Fibroblast of gingiva (primary cell): ENCODE measurements around the gene ZBP1.

Experiments used
- DNase-seq: peaks from one replicate; pipeline ENCODE4 v3.0.0-alpha.2; 2011; ENCODE audit warnings: low read depth

ZBP1 gene

DNA sequence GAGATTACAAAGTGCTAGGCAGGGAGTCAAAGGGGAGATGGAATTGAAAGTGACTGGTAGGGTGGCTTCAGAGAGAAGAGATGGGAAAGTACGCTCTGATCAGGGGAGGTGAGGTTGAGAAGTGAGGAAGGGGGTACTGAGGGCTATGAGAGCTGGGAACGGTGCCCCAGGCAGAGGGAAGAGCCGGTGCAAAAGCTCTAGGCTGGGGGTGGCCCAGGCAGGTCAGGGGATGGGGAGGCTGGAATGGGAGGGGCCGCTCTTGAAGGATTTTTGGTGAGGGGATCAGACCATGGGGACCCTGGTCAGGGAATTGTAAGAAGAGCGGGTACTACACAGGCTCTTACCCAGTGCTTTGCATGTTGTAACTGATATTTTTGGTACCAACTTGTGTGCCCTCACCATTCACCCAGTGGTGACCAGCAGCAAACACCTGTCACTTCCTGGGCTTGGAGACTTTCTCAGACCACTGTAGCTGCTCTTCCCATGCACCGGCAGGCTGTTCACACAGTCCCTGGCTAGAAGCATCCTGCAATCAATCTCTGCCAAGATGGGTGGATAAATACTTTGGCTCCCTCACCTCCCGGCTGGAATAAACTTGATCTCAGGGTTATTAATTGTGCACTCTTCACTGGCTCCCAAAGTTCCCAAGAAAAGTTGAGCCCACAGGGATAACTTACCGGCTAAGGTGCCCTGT lies 35.3 kb downstream of the ZBP1 start:
- no peak for DNase-seq

- DNase-seq, result no peak
These were observed 36.7 kb downstream of the ZBP1 start for GRCh38 chr20:57583289-57584257.

GRCh38 chr20:57582432-57583288 lies 37.6 kb downstream of the ZBP1 start:
- peak; percentile 46 for DNase-seq

GRCh38 chr20:57582029-57582378 lies 38.2 kb downstream of the ZBP1 start:
- no peak for DNase-seq

DNA sequence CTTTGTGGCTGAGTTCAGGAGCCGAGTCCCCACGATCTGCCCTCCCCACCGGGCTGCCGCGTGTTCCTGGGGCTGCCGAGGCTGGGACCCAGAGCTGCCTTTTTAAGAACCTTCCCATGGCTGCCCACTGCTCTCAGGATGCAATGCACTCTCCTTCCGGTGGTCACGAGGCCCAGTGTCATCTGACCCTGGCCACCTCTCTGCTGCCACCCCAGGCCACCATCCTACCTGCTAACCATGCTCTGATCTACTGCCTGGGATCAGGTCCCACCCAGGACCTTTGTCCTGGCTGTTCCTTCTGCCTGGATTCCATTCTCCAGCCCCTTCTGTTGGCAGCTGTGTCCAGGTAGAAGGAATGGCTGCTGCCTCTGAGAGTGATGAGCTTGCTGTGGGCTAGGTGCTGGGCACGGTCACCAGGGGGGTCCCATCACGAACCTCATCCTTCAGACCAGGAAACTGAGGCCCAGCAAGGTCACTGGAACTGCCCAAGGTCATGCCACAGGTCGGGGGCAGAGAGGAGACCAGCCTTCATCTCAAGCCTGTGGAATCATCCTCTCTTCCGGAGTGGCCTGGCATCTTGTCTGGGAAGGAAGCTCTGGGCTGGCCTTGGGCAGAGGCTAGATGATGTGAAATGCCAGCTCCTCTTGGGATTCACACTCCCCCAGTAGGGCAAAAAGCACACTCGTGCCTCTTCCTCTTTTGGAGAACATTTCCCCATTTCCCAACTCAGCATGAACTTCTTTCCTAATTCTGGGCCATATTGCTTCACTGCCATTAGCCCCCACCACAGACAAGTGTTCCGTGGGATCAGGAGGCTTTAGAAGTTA lies 38.8 kb downstream of the ZBP1 start:
- DNase-seq, result peak; percentile 24

GRCh38 chr20:57580478-57581201 lies 39.6 kb downstream of the ZBP1 start:
- DNase-seq, result no peak

DNA sequence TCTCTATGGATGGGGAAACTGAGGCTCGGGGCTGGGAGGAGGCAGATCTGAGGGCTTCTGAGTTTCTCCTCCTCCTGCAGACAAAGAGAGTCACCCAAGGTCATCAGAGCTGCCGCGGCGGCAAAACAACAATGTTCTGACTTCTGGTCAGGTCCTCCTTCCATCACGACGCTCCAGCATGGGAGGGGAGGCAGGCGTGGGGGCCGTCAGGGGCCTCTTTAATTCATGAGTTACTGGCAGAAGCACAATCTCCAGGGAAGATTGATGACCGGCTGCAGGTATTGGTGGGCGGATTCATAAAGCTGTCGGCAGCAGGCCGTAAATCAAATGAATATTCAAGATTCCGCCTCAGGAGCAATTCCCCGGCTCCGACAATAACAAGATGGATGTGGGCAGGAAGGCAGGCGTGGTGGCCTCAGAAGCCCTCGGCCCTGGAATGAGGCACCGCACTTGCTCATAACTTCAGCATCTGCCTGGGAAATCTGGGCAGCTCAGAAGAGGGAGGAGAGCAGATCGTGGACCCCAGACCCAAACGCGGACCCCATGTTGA lies 40.3 kb downstream of the ZBP1 start:
- DNase-seq, result no peak

- DNase-seq, result no peak
These were observed 40.8 kb downstream of the ZBP1 start for GRCh38 chr20:57579331-57579897.

DNA sequence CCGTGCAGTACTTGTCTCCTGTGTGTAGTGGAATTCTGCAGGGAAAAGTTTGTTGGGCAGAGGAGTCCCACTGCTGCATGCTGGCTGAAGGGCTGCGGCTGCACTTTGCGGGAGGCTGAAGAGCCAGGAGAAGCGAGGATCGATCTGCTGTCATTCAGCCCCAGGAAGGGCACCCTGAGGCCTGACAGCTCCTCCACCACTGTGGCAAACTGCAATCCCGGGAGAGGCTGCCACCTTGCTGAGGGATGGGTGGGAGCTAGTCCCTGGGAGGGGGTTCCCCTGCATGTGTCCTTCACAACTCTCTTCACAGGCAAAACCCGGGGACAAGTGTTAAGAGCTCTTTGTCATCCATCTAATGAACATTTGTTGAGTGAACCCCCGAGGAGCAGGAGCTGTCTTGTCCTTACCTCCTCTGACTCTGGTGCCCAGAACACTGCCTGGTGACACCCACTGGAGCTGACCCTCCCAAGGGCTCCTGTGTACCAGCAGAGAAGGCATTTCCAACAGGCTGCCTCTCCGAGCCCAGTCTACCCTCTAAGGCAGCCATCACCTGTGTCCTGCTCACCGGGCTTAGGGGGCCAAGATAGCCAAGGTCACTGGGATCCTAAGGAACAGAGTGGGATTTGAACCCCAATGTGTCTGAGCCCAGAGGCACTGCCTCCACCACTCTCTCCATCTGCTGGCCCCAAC lies 41.6 kb downstream of the ZBP1 start:
- no peak for DNase-seq

GRCh38 chr20:57577679-57578475 lies 42.3 kb downstream of the ZBP1 start:
- DNase-seq, result no peak

- no peak for DNase-seq
These were observed 43.3 kb downstream of the ZBP1 start for GRCh38 chr20:57576617-57577550.

DNA sequence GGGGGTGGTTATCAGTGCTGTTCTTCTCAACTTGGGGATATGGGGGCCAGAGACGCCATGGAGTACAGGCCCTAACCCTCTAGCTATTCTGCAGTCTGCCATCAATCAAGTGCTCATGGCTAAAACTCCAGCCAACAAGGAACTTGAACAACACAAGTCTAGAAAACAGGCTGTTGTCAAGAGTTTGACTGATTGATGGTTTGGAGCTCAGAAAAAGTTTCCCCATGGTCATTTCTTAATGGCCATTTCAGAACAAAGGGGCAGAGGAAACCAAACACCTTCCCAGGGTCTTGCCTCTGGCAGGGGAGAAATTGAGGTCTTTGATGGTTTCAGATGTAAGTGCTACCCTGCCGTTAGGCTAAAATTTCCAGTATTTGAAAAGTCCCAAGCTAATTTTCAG lies 44.2 kb downstream of the ZBP1 start:
- no peak for DNase-seq

GRCh38 chr20:57574954-57575353 lies 45.3 kb downstream of the ZBP1 start:
- DNase-seq, result no peak

DNA sequence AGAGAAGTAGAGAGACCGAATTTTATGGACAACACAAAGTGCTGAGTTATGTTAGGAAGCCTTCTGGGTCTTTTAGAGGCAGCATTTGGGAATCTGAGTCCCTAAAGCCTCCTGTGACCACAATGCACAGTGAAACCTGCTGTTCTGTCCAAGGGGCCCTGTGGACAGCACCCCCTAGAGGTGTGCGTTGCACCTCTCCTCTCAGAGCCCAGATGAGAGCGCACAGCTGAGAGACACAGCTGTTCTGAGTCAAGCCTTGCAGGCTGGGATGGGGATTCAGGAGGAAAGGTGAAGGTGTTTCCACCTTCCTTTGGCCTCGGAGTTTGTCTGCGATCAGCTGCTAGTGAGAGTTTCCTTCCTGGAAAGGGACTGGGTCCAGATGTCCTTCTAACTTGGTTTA lies 46.3 kb downstream of the ZBP1 start:
- DNase-seq, result no peak

DNA sequence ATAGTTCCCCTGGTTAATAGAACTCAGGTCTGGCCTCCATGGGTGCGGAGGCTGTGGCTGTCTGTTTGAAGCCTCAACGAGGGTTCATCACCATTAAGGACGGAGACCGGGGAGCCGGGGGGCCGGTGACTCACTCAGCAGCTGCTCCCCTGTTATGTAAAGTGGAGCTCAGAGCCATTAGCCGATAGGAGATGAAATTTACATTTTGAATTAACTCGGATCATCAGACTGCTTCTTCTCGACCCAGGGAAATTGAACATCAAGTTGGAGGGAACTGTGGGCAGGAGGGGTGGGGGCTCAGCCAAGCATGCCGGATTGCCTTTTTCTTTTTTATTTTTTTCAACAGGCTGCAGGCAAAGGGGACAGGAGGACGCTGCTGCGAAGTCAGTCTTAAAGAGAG lies 47.0 kb downstream of the ZBP1 start:
- no peak for DNase-seq

GRCh38 chr20:57571782-57572416 lies 48.3 kb downstream of the ZBP1 start:
- DNase-seq, result no peak

GRCh38 chr20:57570920-57571319 lies 49.3 kb downstream of the ZBP1 start:
- DNase-seq, result no peak
